IPS-NIHi7 (cell line): ENCODE results near the gene RYR2.
"Not testable (repeated sequence)": the region's sequence is repeated elsewhere in the genome, so short reads cannot be mapped to it uniquely, and the experiment has no call there.

Experiments used
- DNase-seq: peaks from one replicate; pipeline ENCODE4 v3.0.0; 2012; ENCODE audit warnings: mixed read lengths; ENCODE audit errors: extremely low spot score

Gene RYR2

GRCh38 chr1:237141502-237141901, 99.5 kb downstream of the RYR2 start:
- DNase-seq, result no peak

DNA sequence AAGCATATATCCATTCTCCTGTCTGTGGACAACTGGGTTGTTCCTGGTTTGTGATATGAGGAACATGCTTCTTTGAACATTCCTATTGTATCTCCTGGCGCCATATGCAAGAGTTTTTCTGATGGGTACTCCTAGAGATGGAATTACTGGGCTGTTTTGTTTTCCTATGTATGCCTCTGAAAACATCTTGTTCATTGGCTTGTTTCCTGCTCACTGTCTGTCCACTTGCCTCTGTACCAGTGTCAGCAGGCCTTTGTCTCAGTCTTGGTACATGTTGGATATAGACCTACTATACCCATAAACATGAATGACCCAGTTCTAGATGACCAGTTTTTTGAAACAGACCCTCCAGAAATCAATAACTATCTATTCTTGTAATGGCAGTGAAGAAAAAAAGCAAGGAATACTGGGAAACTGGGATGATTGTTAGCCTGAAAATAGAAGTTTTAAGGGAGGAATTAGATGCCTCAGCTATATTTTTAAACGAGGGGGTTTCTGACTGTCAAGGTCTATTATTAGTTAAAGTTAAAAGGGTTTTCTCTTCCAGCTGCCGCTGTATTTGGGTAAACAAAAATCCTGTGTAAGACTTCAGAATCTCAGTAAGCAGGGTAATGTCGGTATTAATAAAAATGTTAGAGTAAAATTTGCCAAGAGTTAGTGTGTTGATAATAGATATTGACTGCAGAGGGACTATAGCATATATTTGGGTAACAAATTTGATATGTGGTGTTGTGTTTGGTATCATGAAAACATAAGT, 103.6 kb downstream of the RYR2 start:
- DNase-seq, result no peak

GRCh38 chr1:237146241-237146640, 104.3 kb downstream of the RYR2 start:
- no peak for DNase-seq

DNA sequence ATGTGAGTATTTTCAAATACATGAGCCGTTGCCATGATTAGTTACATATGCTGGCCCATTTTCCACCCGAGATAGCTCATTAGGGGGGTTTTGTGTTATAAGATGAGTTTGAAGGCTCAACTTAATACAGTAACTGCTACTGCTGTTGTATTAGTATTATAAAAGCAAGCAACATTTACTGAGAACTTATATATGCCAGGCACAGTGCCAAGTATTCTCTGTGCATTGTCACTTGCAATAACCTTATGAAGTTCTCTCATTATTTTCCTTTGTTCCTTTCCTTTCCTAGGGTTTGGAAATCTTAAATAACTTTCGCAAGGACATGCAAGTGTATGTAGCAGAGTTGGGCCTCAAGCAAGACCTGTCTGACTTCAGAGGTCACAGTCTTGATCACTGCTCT, 107.9 kb downstream of the RYR2 start:
- DNase-seq, result no peak

DNA sequence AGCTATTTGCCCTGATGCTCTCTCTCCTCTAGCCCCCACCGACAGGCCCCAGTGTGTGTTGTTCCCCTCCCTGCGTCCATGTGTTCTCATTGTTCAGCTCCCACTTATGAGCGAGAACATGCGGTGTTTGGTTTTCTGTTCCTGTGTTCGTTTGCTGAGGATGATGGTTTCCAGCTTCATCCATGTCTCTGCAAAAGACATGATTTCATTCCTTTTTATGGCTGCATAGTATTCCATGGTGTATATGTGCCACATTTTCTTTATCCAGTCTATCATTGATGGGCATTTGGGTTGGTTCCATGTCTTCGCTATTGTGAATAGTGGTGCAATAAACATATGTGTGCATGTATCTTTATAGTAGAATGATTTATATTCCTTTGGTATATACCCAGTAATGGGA, 110.0 kb downstream of the RYR2 start:
- not testable (repeated sequence) for DNase-seq

GRCh38 chr1:237152506-237153335, 110.7 kb downstream of the RYR2 start:
- no peak for DNase-seq

GRCh38 chr1:237154157-237154556, 112.2 kb downstream of the RYR2 start:
- DNase-seq, result no peak

DNA sequence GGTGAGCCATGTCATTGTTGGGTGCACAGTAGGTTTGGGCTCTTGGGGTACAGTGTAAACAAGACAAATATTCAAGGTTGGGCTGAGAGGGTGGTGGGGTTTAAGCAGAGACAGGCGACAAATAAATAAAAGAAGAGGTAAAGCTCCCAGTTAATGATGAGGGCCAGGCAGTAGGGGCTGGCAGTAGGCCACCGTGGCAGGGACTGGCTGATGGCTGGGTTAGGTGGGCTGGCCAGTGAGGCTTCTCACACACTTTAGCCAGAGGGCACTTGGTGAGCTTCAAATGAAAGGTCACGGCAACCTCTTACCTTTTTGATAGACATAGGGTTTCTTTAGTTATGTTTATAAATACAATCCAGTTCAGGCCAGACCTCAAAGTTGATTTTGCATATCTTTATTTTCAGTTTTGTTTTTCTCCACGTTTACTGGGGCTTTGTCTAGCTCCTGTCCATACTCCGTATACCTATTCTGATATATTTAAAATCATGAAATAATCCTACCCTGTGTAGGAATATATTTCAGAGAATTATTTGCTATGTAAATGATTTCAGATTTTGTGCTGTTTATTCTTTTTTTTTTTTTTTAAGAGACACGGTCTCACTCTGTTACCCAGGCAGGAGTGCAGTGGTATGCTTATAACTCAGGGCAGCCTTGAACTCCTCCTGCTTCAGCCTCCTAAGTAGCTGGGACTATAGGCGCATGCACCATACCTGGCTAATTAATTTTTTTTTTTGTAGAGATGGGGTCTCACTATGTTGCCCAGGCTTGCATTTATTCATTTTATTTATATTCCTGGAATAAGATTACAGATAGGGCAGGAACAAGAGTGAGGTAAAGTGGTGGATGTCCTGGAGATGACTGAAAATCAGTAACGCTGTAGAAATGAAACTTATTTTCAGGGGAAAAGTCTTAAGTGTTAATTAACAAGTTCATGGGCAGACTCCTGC, 122.7 kb downstream of the RYR2 start:
- DNase-seq, result no peak

DNA sequence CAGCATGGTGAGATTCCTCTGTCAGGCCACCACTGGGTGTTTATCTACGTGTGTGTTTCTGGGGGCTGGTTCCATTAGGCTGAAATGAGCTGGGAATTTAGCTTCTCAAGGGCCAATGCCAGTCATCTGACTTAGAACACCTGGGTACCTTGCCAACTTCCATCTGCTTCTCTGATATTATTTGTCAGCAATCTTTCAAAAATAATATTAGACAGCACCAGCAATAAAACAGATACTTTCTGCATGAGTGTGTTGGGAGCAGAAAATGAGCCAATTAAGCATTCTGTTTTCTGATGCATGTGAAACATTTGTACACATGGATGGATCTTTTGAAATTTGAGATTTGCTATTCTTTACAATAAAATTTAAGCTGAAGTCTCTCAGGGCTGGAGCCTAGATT, 124.1 kb downstream of the RYR2 start:
- DNase-seq, result no peak

- no peak for DNase-seq
Observed at GRCh38 chr1:237166593-237167101, 124.7 kb downstream of the RYR2 start.

DNA sequence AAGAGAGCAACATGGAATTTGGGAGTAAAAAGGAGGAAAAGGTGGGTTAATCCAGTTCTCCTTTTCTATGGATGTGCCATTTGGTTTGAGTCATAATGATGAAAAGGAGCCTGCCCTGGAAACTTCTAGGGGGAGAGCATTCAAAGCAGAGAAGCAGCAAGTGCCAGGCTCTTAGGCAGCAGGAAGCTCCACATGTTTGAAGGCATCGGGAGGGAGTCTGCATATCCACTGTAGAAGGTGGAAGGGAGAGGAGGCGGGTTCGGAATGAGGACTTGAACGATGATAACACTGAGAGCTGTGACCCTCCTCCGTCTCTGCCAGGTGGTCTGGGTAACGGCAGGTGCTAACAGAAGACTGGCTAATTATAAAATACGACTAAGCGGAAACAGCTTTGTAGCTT, 128.2 kb downstream of the RYR2 start:
- DNase-seq, result no peak

DNA sequence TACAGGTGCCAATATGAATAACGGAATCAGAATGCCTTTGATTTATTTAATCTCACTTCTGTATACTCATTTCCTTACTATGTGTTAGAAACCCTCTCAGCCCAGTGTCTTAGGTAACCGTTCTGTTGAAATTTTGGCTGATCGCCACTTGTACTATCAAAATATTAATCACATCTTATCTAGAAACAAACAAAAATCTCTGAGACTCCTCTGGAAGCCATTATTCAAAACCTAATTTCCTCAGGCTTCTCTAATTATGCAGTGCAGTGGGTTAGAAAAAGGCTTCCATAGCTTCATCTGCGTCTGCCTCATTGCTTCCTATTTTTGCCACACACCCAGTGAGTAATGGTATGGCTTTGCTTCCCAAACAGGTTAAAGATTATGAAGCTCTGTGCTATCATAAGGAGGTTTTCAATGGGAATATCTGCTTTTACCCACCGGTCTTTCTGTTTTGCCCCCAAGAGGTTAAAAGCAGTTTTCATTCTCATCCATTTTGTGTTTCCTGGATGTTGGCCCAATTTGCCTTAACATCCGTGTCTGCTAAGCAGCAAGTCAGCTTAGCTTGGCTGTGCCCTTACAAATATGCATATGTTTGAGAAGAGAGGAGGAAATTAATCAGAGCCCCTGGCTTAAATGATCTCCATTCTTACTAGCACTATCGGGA, 129.6 kb downstream of the RYR2 start:
- DNase-seq, result no peak

DNA sequence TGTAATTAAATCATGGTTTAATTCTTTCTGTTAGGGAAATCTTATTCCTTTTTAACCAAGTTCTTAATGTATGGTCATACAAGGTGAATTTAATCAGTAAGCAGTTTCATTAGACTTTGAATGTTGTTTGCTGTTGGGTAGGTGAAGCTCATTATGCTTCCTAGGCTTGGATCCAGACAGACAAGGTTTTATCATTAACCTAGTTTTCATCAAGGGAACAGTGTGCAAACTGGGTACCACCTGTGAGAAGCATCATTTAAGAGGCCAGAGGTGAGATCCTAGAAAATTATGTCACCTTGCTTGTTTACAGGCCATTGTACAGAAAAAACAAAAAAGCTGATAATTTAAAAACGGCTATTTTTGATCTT, 130.1 kb downstream of the RYR2 start:
- no peak for DNase-seq

DNA sequence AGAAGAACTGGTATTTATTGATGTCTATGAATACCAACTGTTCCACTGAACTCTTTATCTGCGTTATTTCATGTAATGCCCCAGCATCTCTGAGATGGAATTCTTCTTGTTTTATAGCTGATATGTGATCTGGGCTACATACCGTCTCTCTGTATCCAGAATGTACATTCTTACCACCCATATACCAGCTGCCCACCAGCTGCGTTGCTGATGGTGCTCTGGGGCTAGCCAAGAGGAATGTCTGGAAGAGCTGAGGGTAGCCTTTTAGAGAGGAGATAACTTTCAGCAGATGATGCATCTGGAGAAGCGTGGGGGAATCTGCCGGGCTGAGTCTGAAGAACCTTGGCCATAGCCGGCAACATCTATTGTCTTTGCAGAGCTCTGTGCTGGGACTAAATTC, 137.5 kb downstream of the RYR2 start:
- no peak for DNase-seq

- DNase-seq, result no peak
Observed at GRCh38 chr1:237180256-237180655, 138.3 kb downstream of the RYR2 start.

DNA sequence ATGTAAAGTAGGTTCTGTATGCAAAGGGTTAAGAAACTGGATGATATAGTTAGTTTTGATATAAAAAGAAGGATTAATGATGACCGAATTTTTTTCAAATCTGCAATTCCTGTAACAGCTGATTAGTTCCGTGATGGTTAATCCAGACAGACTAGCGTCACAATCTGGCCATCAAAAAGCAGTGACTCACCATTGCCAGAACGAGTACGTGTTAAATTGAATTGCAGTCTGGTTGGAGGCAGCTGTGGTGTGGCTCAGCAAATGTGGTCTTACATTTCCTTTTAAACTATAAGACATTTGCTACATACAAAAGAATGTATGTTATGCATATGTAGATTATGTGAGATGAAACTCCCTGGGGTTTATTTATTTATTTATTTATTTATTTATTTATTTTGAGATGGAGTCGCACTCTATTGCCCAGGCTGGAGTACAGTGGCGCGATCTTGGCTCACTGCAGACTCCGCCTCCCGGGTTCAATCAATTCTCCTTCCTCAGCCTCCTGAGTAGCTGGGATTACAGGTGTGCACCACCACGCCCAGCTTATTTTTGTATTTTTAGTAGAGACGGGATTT, 139.8 kb downstream of the RYR2 start:
- DNase-seq, result no peak

GRCh38 chr1:237183963-237184540, 142.1 kb downstream of the RYR2 start:
- DNase-seq, result peak; percentile 58

DNA sequence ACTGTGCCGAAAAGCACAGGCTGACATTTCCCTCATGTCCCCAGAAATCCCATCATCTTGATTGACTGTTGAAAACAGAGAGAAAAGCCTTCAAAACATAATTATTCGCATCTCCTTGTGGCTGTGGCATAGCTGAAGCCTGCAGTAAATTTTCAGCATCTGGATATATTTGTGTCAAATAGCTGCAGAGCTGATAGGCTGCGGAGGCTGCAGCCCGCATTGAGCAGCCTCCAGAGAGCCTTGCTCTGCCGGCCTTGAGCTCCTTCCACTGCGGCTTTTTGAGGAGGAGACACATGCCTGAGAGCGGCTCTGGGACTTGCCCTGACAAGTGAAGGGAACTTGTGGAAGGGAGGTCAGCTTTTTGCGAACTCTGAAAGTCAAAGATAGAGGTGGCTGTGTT, 144.7 kb downstream of the RYR2 start:
- DNase-seq, result no peak

- no peak for DNase-seq
Observed at GRCh38 chr1:237187842-237188241, 145.9 kb downstream of the RYR2 start.

- no peak for DNase-seq
Observed at GRCh38 chr1:237191403-237191802, 149.4 kb downstream of the RYR2 start.
